DND-41 (cell line): ENCODE data around the gene C22orf15.

ENCODE experiments used
- EZH2 ChIP-seq: IDR thresholded peaks from 3 replicates; pipeline ENCODE4 v1.6.1; 2012; ENCODE audit warnings: borderline replicate concordance, low read depth, mild to moderate bottlenecking, moderate library complexity, low read length, inconsistent platforms; ENCODE audit not compliant: severe bottlenecking
- TF ChIP-seq, protein P1 (sequence below): IDR thresholded peaks from 2 replicates; pipeline ENCODE4 v1.5.1; 2012; ENCODE audit warnings: borderline replicate concordance, low read length, moderate library complexity, mild to moderate bottlenecking; ENCODE audit not compliant: poor library complexity, severe bottlenecking; ENCODE audit errors: extremely low read depth

DNA sequence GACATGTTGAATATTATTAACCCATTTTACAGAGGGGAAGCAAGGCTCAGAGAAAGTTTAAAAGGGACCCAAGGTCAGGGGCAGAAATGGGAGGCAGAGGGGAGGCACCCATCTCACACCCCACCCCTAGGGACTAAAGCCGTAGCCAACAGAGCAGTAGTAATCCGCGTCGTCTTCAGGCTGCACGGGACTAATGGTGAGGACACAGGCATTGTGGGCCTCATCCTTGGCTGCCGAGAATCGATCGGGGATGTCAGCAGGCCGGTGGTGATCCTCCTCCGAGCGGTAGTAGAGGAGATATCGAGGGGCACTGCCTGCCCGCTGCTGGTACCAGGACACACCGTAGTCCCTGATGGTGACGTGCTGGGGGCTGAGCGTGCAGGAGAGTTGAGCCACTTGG lies 10.0 kb upstream of the C22orf15 start:
- no peak for TF ChIP-seq EZH2
- TF ChIP-seq, protein P1, sequence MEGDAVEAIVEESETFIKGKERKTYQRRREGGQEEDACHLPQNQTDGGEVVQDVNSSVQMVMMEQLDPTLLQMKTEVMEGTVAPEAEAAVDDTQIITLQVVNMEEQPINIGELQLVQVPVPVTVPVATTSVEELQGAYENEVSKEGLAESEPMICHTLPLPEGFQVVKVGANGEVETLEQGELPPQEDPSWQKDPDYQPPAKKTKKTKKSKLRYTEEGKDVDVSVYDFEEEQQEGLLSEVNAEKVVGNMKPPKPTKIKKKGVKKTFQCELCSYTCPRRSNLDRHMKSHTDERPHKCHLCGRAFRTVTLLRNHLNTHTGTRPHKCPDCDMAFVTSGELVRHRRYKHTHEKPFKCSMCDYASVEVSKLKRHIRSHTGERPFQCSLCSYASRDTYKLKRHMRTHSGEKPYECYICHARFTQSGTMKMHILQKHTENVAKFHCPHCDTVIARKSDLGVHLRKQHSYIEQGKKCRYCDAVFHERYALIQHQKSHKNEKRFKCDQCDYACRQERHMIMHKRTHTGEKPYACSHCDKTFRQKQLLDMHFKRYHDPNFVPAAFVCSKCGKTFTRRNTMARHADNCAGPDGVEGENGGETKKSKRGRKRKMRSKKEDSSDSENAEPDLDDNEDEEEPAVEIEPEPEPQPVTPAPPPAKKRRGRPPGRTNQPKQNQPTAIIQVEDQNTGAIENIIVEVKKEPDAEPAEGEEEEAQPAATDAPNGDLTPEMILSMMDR = no peak
